ENCODE measurements around the gene DIAPH1.

Gene DIAPH1

DNA sequence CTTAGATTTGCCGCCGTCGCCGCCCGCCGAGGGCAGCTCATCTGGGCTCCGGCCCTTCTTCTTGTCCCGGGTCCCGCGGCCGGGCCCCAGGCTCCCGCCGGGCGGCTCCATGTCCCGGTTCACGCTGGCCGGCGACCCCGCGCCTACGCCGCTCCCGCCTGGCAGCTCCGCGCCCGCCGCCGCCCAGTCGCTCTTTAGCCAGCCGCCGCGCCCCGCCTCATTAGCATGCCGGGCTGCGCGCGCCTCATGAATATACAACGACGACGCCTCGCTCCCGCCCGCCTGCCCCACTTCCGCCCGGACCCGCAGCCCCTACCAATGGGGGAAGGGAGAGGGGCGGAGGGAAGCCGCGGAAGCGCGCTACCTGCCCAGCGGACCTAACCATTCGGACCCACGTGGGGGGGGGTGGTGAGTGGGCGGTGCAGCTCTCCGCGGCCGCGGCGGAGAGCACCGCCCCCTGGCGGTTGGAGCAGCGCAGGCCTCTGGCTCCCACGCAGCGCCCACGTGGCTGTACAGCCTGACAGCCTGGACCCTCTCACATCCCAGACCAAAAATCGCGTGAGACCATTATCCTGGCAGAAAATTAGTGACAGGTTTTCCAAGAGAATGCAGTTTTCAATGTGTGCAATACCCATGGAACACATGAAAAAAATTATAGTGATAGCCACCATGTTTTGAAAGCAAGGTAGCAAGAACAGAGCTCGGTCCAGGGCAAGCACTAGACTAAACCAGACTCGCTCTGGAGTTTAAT, at the start of gene DIAPH1:
Gene DIAPH1 (minus strand): TSS at position 197 of the 751 bp plus-strand sequence. CDS start 86 bp downstream, at position 111.
- peak; percentile 49 to 93 (median 80) for DNase-seq

GRCh38 chr5:141665995-141666940, 47.5 kb upstream of the DIAPH1 start:
- no peak for DNase-seq

- peak in 12 of 14 donors; percentile 6 to 75 (median 46) for DNase-seq
Observed at GRCh38 chr5:141664733-141665461, 46.1 kb upstream of the DIAPH1 start.

- DNase-seq: no peak
Observed at GRCh38 chr5:141663506-141663905, 44.7 kb upstream of the DIAPH1 start.

DNA sequence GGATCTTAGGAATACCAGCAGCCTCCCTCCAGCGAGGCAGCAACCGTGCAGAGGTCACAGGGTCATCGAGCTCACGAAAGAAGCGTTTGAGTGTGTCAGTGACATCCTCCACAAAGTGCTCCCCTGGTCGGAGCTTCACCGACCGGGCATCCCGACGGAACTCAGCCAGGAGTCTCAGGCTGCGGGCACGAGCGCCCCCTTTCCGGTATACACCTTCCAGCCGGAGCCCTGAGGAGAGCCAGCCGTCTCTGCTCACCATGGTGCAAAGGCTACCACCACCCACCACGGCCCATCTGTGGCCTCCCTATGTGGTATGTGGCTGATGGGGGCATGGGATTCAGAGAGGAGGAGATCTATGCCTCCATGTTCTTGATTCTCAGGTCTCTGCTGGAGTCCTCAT, 43.2 kb upstream of the DIAPH1 start:
- DNase-seq: no peak

GRCh38 chr5:141657937-141658545, 39.2 kb upstream of the DIAPH1 start:
- DNase-seq: no peak

GRCh38 chr5:141657404-141657803, 38.6 kb upstream of the DIAPH1 start:
- DNase-seq: no peak

GRCh38 chr5:141656396-141656795, 37.6 kb upstream of the DIAPH1 start:
- no peak for DNase-seq

DNA sequence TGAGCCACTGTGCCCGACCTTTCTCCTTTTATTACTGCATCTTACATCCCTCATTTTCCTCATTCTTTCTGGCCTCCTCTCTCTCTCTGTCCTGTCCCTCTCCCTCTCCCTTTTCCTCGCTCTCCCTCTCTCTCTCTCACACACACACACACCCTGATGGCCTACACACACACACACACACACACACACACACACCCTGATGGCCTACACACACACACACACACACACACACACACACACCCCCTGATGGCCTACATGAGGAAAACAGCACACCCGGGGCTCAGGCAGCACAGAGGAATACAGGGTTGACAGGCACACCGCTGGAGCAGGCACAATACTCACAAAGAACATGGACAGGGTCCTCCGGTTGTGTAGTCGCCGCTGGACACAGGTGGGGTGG, 36.2 kb upstream of the DIAPH1 start:
- DNase-seq: no peak

DNA sequence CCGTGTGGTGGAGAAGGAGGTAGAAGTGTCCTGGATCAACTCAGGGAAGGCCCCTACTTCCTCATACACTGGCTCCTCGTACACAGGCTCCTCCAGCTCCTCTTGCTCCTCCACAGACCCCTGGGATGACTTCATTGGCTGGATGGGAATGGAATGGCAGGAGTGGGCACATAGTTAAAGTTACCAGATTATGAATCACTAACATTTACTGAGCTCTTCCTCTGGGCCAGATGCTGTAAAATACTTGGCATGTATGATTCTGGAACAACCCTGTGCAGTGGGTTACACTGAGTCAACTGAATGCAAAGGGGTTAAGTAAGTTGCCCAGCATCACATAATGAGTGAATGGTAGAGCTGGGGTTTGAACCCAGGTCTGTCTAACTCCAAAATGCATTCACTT, 35.5 kb upstream of the DIAPH1 start:
- no peak for DNase-seq

- DNase-seq: no peak
Observed at GRCh38 chr5:141651728-141652105, 32.9 kb upstream of the DIAPH1 start.

DNA sequence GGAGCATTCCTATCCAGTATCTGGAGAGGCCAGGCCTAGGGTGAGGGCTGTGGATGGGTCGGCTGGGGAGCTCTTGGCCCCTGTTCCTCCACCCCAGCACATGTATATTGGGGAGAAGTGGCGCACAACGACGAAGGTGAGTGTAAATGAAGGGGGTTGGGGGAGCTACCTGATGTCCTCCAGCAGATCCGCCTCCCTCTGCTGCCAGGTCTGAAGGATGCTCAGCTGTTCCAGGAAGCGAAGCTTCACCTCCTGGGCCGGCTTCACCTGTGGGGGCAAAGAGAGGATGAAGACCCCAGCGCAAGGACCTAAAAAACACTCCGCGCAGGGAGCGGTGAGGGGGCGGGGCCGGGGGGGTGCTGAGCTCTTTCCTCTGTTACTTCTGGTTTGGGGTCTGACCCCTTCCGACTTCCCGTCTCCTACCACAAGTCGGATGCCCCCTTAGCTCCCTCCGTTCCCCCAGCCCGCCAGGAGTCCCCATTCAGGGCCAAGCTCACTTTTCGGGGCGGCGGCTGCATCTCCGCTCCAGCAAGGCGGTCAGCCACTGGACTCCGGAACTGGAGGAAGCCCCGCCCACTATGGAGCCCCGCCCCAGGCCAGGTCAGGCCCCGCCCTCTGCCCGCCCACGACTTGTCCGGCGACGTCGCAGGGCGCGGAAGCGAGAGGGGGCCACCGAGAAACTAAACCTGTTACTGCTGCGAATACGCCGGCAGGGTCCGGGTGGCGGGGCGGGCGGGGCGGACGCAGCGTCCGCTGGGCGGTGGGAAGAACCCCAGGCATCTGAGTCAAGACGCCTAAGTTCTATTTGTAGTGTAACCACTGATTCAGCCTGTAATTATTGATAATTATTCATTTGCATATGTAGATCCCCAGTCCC, 32.3 kb upstream of the DIAPH1 start, which contains the start of gene FCHSD1:
Gene FCHSD1 (minus strand): TSS at position 568 of the 877 bp plus-strand sequence. CDS start 50 bp downstream, at position 518.
- peak in 13 of 14 donors; percentile 6 to 86 (median 72) for DNase-seq

GRCh38 chr5:141649972-141650371, 31.2 kb upstream of the DIAPH1 start:
- no peak for DNase-seq

DNA sequence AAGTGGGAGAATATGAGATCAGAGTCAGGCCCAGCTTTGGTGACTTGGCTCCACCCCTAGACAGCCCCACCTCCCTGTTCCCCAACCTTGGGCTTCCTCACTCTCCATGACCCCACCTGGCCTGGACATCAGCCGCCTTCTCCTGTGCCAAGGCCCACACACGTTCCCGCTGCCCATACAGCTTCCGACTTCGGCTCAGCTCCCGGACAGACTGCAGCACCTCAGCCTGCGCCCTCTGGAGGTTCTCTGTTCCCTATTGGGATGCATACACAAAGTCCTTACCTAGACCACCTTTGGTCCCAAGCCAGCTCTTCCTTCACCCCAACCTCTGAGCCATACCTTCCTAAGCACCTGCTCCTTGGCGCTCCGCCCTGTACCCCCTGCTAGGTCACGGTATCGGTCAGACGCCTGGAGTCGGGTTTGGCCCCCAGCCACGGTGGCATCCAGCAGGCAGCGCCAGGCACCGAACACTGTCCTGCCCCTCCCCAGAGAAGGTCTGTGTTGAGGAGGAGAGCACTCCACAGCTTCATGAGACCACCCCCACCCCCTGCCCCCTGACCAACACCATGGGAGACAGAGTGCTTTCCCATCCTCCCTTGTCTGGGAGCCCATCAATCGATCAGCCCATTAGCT, 30.4 kb upstream of the DIAPH1 start:
- no peak for DNase-seq

- no peak for DNase-seq
Observed at GRCh38 chr5:141647851-141648250, 29.1 kb upstream of the DIAPH1 start.

GRCh38 chr5:141647242-141647641, 28.4 kb upstream of the DIAPH1 start:
- no peak for DNase-seq

- DNase-seq: no peak
Observed at GRCh38 chr5:141646026-141646425, 27.2 kb upstream of the DIAPH1 start.

GRCh38 chr5:141641634-141642267, 23.0 kb upstream of the DIAPH1 start:
- DNase-seq: no peak

- no peak for DNase-seq
Observed at GRCh38 chr5:141640698-141641097, 21.9 kb upstream of the DIAPH1 start.

GRCh38 chr5:141640051-141640415, 21.2 kb upstream of the DIAPH1 start:
- no peak for DNase-seq

Data from C1 segment of cervical spinal cord (tissue), 14 donors.